HG03280 (cell line): Measurements from ENCODE around the gene DIAPH2.

Experiments
- ATAC-seq: cut with Tn5 transposase; IDR thresholded peaks from one replicate; pipeline ENCODE4 v1.9.1; 2021; ENCODE audit warnings: mild to moderate bottlenecking, moderate library complexity; ENCODE audit not compliant: unreplicated experiment

The DIAPH2 gene

GRCh38 chrX:97531825-97532224, 847.2 kb downstream of the DIAPH2 start:
- ATAC-seq, result no peak

GRCh38 chrX:97538745-97539144, 854.1 kb downstream of the DIAPH2 start:
- ATAC-seq, result no peak

GRCh38 chrX:97539970-97540519, 855.4 kb downstream of the DIAPH2 start:
- no peak for ATAC-seq

- ATAC-seq, result no peak
Observed at GRCh38 chrX:97547877-97548578, 863.4 kb downstream of the DIAPH2 start.

- ATAC-seq, result no peak
Observed at GRCh38 chrX:97551821-97552220, 867.2 kb downstream of the DIAPH2 start.

- ATAC-seq, result no peak
Observed at GRCh38 chrX:97553833-97554232, 869.2 kb downstream of the DIAPH2 start.

GRCh38 chrX:97556359-97556758, 871.7 kb downstream of the DIAPH2 start:
- ATAC-seq, result no peak

- peak; percentile 99 for ATAC-seq
Observed at GRCh38 chrX:97563531-97564133, 879.0 kb downstream of the DIAPH2 start.

GRCh38 chrX:97564496-97564895, 879.9 kb downstream of the DIAPH2 start:
- no peak for ATAC-seq

GRCh38 chrX:97587171-97587570, 902.5 kb downstream of the DIAPH2 start:
- ATAC-seq, result no peak

GRCh38 chrX:97594646-97595224, 910.1 kb downstream of the DIAPH2 start:
- no peak for ATAC-seq

- no peak for ATAC-seq
Observed at GRCh38 chrX:97597954-97598353, 913.3 kb downstream of the DIAPH2 start.

GRCh38 chrX:97602465-97603258, 918.0 kb downstream of the DIAPH2 start:
- ATAC-seq, result no peak

- ATAC-seq, result no peak
Observed at GRCh38 chrX:97605271-97605670, 920.6 kb downstream of the DIAPH2 start.

- ATAC-seq, result no peak
Observed at GRCh38 chrX:97609357-97609756, 924.7 kb downstream of the DIAPH2 start.

GRCh38 chrX:97609938-97610337, 925.3 kb downstream of the DIAPH2 start:
- no peak for ATAC-seq

- peak; percentile 94 for ATAC-seq
Observed at GRCh38 chrX:97616883-97617530, 932.4 kb downstream of the DIAPH2 start.

- ATAC-seq, result no peak
Observed at GRCh38 chrX:97619499-97619898, 934.9 kb downstream of the DIAPH2 start.

- no peak for ATAC-seq
Observed at GRCh38 chrX:97622111-97622510, 937.5 kb downstream of the DIAPH2 start.

- no peak for ATAC-seq
Observed at GRCh38 chrX:97628326-97628725, 943.7 kb downstream of the DIAPH2 start.
